ENCODE data around the gene TMEM86B.

TMEM86B gene

DNA sequence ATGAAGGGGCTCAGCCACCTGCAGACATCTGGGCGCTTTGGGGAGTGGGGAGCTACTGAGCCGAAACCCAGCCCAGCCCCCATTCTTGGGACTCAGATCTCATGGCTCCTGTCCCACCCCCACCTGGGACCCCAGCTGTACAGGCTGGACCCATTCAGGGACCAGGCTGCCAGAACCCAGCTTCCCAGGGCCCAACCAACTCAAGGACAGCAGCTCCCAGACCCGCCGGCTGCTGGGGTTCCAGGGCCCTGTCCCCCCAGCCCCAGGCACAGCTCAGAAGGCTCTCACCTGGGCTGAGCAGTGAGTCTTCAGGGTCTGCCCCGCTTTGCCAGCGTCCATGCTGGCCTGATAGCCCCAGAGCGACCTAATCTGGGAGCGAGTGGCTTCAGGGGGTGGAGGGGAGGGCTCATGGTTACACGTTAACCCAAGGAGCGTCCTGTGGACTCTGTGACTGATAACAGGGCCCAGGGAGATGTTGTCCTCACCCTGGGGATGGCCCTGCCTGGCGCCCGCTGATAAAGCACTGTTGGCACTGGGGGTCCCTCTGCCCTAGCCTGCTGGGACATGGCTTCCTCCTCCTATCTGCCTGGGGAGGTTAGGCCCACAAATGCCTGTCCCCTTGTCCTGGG lies at the start of gene TMEM86B:
TSS of gene TMEM86B (minus strand) at position 361 of the 629 bp plus-strand sequence. CDS start at position 339, 22 bp downstream.
- Histone ChIP-seq H3K27ac (no peak within 1 kb of the TSS), H3K9me3 (no peaks in the 10 kb centered on the region), H4K20me1 (peaks cover 95% of the 10 kb centered on the region), H3K9ac (no peak within 1 kb of the TSS), H3K27me3 (no peaks in the 10 kb centered on the region), H3K4me3 (no peak within 1 kb of the TSS), H3K4me1 (no peaks in the 10 kb centered on the region), H3K4me2 (no peak within 1 kb of the TSS), H3K36me3 (peaks cover 94% of the 10 kb centered on the region)
- TF ChIP-seq Cebpa-rat (IDR thresholded peaks at IDR 0.05): no peak

DNA sequence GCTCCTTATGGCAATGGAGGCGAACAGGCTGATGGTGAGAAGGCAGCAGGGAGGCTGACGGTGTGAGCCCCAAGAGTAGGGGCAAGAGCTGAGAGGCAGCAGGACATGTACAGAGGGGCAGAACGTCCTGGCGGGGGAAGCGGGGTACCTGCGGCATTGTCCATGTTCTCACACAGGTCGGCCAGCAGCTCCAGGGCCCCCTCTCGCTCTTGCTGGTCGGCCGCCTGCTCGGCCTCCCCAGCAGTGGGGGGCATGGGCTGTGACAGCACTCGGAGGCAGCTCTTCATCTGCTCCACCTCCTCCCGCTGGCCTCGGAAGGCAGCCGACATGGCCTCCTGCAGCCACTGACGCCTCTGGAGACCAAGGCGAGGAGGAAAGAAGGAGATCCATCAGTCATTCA lies 48.9 kb upstream of the TMEM86B start:
- H3K4me3 ChIP-seq: no peak overlapping the region
- no peaks in the 10 kb centered on the region for H3K27me3 ChIP-seq
- H4K20me1 ChIP-seq: no peaks in the 10 kb centered on the region
- no peak overlapping the region for H3K27ac ChIP-seq
- peaks cover 53% of the 10 kb centered on the region for H3K4me1 ChIP-seq
- no peaks in the 10 kb centered on the region for H3K9me3 ChIP-seq
- no peak overlapping the region for H3K9ac ChIP-seq
- no peak for TF ChIP-seq Cebpa-rat (IDR thresholded peaks at IDR 0.05)
- H3K4me2 ChIP-seq: no peak overlapping the region; the same call in 1 of the 2 replicates
- peaks cover 42% of the 10 kb centered on the region for H3K36me3 ChIP-seq

DNA sequence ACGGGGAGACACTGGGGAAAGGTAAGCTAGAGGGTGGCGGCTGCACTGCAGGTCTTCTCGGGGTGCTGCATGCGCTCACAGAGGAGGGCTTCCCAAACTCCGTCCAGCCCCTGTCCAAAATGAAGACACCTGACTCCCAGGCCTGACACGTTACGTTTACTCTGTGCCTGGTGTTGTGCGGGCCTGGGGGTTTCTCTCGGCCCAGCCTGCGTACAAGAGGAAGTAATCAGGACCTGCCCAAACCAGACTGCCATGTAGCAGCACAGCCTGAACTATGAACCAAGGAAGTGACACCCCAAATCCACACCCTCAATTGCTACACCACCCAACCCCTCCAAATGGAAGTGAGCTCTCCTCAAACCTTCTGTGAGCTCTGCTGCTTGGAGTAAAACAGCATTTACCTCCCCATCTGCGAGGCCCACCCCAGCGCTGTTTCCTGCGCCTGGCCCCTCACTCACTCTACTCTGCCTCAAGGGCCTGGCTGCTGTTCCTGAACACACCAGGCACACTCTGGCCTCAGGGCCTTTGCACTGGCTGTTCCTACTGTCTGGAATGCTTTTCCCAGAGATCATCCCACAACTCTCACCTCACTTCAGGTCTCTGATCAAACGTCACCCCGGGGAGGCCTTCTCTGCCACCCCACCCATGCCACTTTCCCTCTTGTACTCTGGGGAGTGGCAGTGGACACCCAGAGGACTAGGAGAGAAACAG lies 48.3 kb upstream of the TMEM86B start:
- Histone ChIP-seq H3K27ac (0 out of 2 replicates have a peak overlapping the region, but pooled peaks have one; percentile 1), H3K9ac (no peak overlapping the region; the same call in 1 of the 2 replicates), H3K27me3 (no peaks in the 10 kb centered on the region), H3K4me1 (peaks cover 50% of the 10 kb centered on the region), H4K20me1 (no peaks in the 10 kb centered on the region), H3K36me3 (peaks cover 49% of the 10 kb centered on the region), H3K4me3 (no peak overlapping the region), H3K4me2 (peak overlapping the region; percentile 37), H3K9me3 (no peaks in the 10 kb centered on the region)
- TF ChIP-seq Cebpa-rat (IDR thresholded peaks at IDR 0.05): no peak

GRCh38 chr19:55275851-55276719 lies 47.5 kb upstream of the TMEM86B start:
- Histone ChIP-seq H3K27ac (0 out of 2 replicates have a peak overlapping the region, but pooled peaks have one; percentile 1), H4K20me1 (no peaks in the 10 kb centered on the region), H3K4me3 (no peak overlapping the region), H3K9me3 (no peaks in the 10 kb centered on the region), H3K4me1 (peaks cover 42% of the 10 kb centered on the region), H3K4me2 (peak overlapping the region; percentile 37), H3K27me3 (no peaks in the 10 kb centered on the region), H3K36me3 (peaks cover 56% of the 10 kb centered on the region), H3K9ac (no peak overlapping the region; the same call in 1 of the 2 replicates)
- no peak for TF ChIP-seq Cebpa-rat (IDR thresholded peaks at IDR 0.05)

GRCh38 chr19:55273978-55274707 lies 45.6 kb upstream of the TMEM86B start:
- Histone ChIP-seq H3K36me3 (peaks cover 75% of the 10 kb centered on the region), H3K9ac (no peak overlapping the region), H3K4me2 (no peak overlapping the region), H3K4me3 (no peak overlapping the region), H3K9me3 (no peaks in the 10 kb centered on the region), H3K4me1 (peaks cover 28% of the 10 kb centered on the region), H3K27me3 (no peaks in the 10 kb centered on the region), H4K20me1 (no peaks in the 10 kb centered on the region), H3K27ac (no peak overlapping the region)
- TF ChIP-seq Cebpa-rat (IDR thresholded peaks at IDR 0.05): no peak

GRCh38 chr19:55272142-55272541 lies 43.6 kb upstream of the TMEM86B start:
- no peaks in the 10 kb centered on the region for H4K20me1 ChIP-seq
- H3K36me3 ChIP-seq: peaks cover 86% of the 10 kb centered on the region
- H3K4me1 ChIP-seq: peaks cover 21% of the 10 kb centered on the region
- no peak overlapping the region for H3K4me2 ChIP-seq
- H3K27me3 ChIP-seq: no peaks in the 10 kb centered on the region
- H3K4me3 ChIP-seq: no peak overlapping the region
- no peak for TF ChIP-seq Cebpa-rat (IDR thresholded peaks at IDR 0.05)
- no peak overlapping the region for H3K9ac ChIP-seq
- H3K9me3 ChIP-seq: peaks cover 8% of the 10 kb centered on the region
- no peak overlapping the region for H3K27ac ChIP-seq

DNA sequence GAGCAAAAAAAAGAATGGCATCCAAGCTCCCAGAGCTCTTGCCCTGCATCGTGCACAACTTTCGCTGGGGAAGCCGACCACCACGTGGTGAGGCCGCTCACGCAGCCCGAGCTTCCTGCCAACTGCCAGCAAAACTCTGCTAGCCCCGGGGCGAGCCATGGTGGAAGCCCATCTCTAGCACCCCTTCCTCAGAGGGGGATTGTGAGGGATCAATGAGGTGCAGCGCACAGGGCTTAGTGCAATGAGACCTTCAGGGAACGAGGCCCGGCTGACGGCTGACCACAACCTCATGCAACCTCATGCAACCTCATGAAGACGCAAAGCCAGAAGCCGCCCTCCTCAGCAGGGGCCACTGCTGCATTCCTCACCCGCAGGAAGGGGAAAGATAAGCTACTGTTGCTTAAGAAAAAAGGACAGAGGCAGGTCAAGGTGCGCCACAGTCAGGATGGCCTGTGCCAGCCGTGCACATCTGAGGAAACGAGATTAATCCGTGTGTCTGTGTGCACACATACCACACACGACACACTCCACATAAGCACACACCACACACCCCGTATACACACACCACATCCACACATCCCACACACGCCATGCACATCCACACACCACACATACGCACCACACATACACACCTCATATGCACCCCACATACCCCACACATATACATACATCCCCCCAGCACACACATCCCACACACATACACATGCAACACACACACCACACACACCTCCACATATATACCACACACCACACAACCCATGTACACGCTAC lies 41.8 kb upstream of the TMEM86B start:
- Histone ChIP-seq H3K36me3 (peaks cover 89% of the 10 kb centered on the region), H3K4me3 (no peak overlapping the region), H3K9ac (no peak overlapping the region), H3K9me3 (peaks cover 18% of the 10 kb centered on the region), H4K20me1 (no peaks in the 10 kb centered on the region), H3K4me2 (no peak overlapping the region), H3K27me3 (no peaks in the 10 kb centered on the region), H3K27ac (no peak overlapping the region), H3K4me1 (0 out of 2 replicates have a peak, but pooled peaks cover 6% of the 10 kb centered on the region)
- no peak for TF ChIP-seq Cebpa-rat (IDR thresholded peaks at IDR 0.05)

- H3K4me1 ChIP-seq: no peaks in the 10 kb centered on the region
- H3K27me3 ChIP-seq: no peaks in the 10 kb centered on the region
- H3K4me2 ChIP-seq: no peak overlapping the region
- no peak for TF ChIP-seq Cebpa-rat (IDR thresholded peaks at IDR 0.05)
- no peak overlapping the region for H3K4me3 ChIP-seq
- H3K36me3 ChIP-seq: peaks cover 78% of the 10 kb centered on the region
- no peak overlapping the region for H3K9ac ChIP-seq
- no peak overlapping the region for H3K27ac ChIP-seq
- H3K9me3 ChIP-seq: peaks cover 18% of the 10 kb centered on the region
- no peaks in the 10 kb centered on the region for H4K20me1 ChIP-seq
Measured at GRCh38 chr19:55269299-55269698, 40.7 kb upstream of the TMEM86B start.

All from BLaER1 (cell line).